ENCODE data around the gene RAB37. TPM values are rescaled to one million over a fixed set of nuclear protein-coding genes. Genes with fewer than 3 reads are reported as not detected.

RAB37 gene
- total RNA-seq, 1 donor from 2014 or later, result not detected

- peak overlapping the region; percentile 99 for H3K4me3 ChIP-seq (ENCODE audit: low read depth, low read length)
- TF ChIP-seq CTCF (conservative IDR thresholded peaks at IDR 0.05; ENCODE audit: low read depth, low read length), result no peak
- DNase-seq (ENCODE audit: low read depth), result no peak
These were observed 12.4 kb downstream of the RAB37 start for GRCh38 chr17:74749279-74750038.

GRCh38 chr17:74750039-74750326 is 12.9 kb downstream of the RAB37 start:
- no peak for DNase-seq (ENCODE audit: low read depth)
- no peak for TF ChIP-seq CTCF (conservative IDR thresholded peaks at IDR 0.05; ENCODE audit: low read depth, low read length)
- peak overlapping the region; percentile 99 for H3K4me3 ChIP-seq (ENCODE audit: low read depth, low read length)

GRCh38 chr17:74750327-74751069 is 13.4 kb downstream of the RAB37 start:
- peak overlapping the region; percentile 99 for H3K4me3 ChIP-seq (ENCODE audit: low read depth, low read length)
- no peak for DNase-seq (ENCODE audit: low read depth)
- TF ChIP-seq CTCF (conservative IDR thresholded peaks at IDR 0.05; ENCODE audit: low read depth, low read length), result no peak

- H3K4me3 ChIP-seq (ENCODE audit: low read depth, low read length), result no peak overlapping the region
- no peak for TF ChIP-seq CTCF (conservative IDR thresholded peaks at IDR 0.05; ENCODE audit: low read depth, low read length)
- DNase-seq (ENCODE audit: low read depth), result no peak
These were observed 15.4 kb downstream of the RAB37 start for GRCh38 chr17:74752415-74752814.

- TF ChIP-seq CTCF (conservative IDR thresholded peaks at IDR 0.05; ENCODE audit: low read depth, low read length), result no peak
- no peak for DNase-seq (ENCODE audit: low read depth)
- H3K4me3 ChIP-seq (ENCODE audit: low read depth, low read length), result no peak overlapping the region
These were observed 15.9 kb downstream of the RAB37 start for GRCh38 chr17:74752822-74753401.

- no peak overlapping the region for H3K4me3 ChIP-seq (ENCODE audit: low read depth, low read length)
- DNase-seq (ENCODE audit: low read depth), result no peak
- no peak for TF ChIP-seq CTCF (conservative IDR thresholded peaks at IDR 0.05; ENCODE audit: low read depth, low read length)
These were observed 17.8 kb downstream of the RAB37 start for GRCh38 chr17:74754832-74755231.
